Right renal cortex interstitium (tissue), 3 donors: ENCODE data around the gene DIO1. TPM values are rescaled to one million over a fixed set of nuclear protein-coding genes. Genes with fewer than 3 reads are reported as not detected.

Source experiments
- DNase-seq, 3 donors: peaks; one replicate each; pipeline ENCODE4 v3.0.0-alpha.2; 2013; ENCODE audit warnings: low read depth in 3 of 3, low spot score in 2 of 3
- polyA plus RNA-seq, 3 donors: library from polyadenylated mRNA; unstranded; fragments of 120-200 nt; gene quantifications; one replicate each; pipeline ENCODE4 v1.2.1, GENCODE V29; 2013; ENCODE audit not compliant: insufficient read length in 3 of 3

Gene DIO1
- polyA plus RNA-seq, 3 donors = 5.6 to 12.2 (median 9.8) TPM

- no peak for DNase-seq
Observed at GRCh38 chr1:53938136-53938830, 44.3 kb downstream of the DIO1 start.

GRCh38 chr1:53942127-53942957 is 48.4 kb downstream of the DIO1 start:
- DNase-seq = no peak

DNA sequence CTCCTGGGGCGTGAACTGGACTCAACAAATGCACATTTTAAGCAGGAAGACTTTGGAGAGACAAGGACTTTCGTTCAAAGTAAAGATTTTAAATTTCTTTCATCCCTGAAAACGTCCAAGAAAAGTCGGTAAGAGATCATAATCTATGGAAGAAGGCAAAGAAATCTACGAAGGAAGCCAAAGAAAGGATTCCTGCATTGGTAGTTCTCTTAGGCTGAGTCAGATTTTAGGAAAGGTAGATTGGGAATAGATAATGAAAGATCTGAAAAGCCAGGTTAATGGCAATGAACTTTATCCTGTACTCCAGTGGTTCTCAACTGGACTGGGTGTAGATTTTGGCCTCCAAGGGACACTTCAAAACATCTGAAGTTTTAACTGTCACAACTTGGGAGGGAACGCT is 49.1 kb downstream of the DIO1 start:
- DNase-seq = no peak

- no peak for DNase-seq
Observed at GRCh38 chr1:53943490-53944043, 49.6 kb downstream of the DIO1 start.

GRCh38 chr1:53944469-53945182 is 50.6 kb downstream of the DIO1 start:
- DNase-seq = no peak

DNA sequence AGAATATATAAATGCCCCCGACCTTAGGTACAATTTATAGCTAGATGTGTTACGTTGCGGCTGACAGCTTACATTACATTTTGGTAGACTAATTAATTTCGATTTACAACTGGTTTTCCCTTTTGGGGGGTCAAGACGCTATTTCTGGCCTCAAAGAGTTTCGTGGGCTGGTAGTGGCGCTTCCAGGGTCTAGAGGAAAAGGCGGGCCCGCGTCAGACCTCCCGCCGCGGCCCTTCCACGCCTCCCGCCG is 51.1 kb downstream of the DIO1 start:
- DNase-seq = no peak

- DNase-seq = peak; percentile 75 to 93 (median 92)
Observed at GRCh38 chr1:53945433-53946251, 51.7 kb downstream of the DIO1 start, which contains the start of gene IFT25. TSS of gene IFT25 (minus strand) at chr1:53945699. CDS start at chr1:53940082, 5,617 bp downstream.

DNA sequence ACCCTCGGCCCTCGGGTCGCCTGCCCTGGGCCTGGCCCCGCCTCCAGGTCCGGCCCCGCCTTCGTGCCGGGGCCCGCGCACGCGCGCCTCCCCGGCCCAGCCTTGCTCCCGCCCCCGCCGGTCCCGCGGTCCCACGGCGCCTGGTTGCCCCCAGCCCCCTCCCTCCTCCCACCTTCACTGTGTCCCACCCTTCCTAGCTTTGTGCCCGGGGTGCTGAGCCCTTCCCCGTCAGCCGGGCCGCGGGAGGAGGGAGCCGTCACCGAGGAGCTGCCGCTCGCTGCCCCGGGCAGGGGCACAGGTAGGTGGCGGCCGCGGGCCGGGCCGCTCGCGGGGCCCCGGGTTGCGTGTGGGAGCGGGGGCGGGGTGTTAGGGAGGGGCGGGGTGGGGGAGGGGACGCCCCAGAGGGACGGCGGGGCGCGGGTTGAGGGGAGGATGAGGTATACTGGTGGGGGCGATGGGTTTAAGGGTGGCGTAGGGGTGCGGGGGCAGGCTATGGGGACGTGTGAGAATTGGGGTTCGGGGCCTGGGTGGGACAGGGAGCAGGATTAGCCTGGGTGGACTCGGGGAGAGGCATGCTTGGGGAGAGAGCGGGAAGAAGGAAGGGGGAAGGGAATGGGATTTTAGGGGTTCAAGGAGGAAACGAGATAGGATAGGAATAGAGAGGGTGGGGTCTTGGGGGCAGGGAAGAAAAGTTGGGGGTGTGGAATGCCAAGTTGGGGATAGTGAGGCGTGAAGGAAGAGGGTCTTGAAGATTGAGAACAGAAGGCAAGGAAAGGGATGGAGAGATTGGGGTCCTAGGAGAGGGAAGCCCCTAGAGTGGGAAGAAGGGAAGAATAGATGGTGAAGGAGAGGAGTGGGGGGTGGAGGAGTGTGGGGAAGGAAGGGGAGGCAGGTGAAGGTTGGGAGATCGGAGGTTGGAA is 52.5 kb downstream of the DIO1 start, which contains the start of gene LRRC42:
Gene LRRC42, plus strand, starts transcription at position 99 of the 920 bp plus-strand sequence. CDS start 5,650 bp downstream, outside the sequence.
- peak in 1 of 3 donors; percentile 51 for DNase-seq

GRCh38 chr1:53947172-53947907 is 53.4 kb downstream of the DIO1 start:
- DNase-seq = no peak

DNA sequence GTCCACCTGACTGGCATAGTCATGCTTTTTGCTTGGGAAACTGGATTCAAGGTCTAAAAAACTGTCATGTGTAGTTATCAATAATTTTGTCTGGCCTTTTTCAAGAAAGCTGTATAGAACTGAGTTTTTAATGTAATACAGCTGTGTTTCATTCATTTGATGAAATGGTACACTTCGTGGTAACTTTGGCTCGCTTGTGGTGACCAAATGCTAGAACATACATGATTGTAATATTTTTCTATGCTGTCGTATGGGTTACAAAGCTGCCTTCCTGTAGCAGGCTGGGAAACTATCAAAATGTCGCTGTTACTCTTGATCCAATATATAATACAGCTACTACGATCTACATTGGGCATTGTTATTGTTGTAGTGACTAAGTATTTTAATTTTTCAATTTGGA is 54.3 kb downstream of the DIO1 start:
- DNase-seq = no peak

GRCh38 chr1:53949023-53949990 is 55.3 kb downstream of the DIO1 start:
- no peak for DNase-seq

- no peak for DNase-seq
Observed at GRCh38 chr1:53951697-53952096, 57.7 kb downstream of the DIO1 start.

- DNase-seq = no peak
Observed at GRCh38 chr1:53954128-53954527, 60.1 kb downstream of the DIO1 start.

DNA sequence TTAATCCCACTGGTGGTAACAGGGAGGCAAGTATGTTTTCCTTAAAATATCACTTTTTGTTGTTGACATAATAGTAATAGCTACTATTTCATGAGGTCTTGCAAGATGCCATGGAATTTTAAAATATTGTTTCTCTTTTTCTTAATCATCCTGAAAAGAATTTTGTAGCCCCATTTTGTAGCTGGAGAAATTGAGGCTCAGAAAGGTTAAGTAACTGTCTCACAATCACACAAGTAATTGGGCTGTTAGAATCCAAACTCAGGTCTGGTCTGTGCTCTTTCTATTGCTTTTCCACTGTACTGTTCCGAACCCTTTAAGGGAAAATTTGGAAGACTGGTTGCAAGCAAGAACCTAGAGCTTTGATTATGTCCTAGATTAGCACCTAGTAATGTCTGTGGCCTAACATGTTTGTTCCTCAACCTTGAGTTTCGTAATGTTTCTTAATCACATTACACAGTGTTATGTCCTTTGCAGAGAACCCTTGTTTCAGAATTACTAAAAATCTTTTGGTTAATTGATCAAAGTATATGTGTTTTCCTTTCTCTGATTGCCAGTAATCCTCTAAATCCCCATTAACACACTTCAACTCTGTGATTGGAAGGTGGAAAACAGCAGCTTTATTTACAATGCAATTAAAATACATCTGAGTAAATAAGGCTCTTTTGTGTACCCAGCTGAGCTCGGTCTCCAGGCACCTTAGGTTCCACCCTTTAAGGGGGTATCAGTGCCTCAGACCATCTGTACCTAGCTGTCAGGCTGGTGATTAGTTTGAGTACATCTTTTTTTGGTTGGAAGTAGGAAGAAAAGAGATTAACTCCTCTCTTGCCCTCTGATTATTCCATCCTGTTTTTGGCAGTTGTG is 62.6 kb downstream of the DIO1 start:
- no peak for DNase-seq

- no peak for DNase-seq
Observed at GRCh38 chr1:53957194-53957818, 63.3 kb downstream of the DIO1 start.

GRCh38 chr1:53959664-53960250 is 65.8 kb downstream of the DIO1 start:
- no peak for DNase-seq
